Endothelial cell (in vitro differentiated cells): ENCODE measurements around the gene TMEM19. TPM values are rescaled to one million over a fixed set of nuclear protein-coding genes. Genes with fewer than 3 reads are reported as not detected.
"Not testable (repeated sequence)": the region's sequence is repeated elsewhere in the genome, so short reads cannot be mapped to it uniquely, and the experiment has no call there.

Experiments
- DNase-seq: peaks from one replicate; pipeline ENCODE4 v3.0.0; 2021; ENCODE audit warnings: low spot score
- H3K27ac Mint-ChIP-seq: one replicate; pipeline ENCODE4 v1.8.0; 2021; ENCODE audit warnings: mixed read lengths, inconsistent platforms; ENCODE audit not compliant: unreplicated experiment
- H3K27me3 Mint-ChIP-seq: one replicate; pipeline ENCODE4 v1.8.0; 2021; ENCODE audit warnings: mild to moderate bottlenecking, moderate library complexity, mixed read lengths, inconsistent platforms; ENCODE audit not compliant: unreplicated experiment
- H3K36me3 Mint-ChIP-seq: one replicate; pipeline ENCODE4 v1.8.0; 2021; ENCODE audit warnings: mild to moderate bottlenecking, low read depth, mixed read lengths, inconsistent platforms; ENCODE audit not compliant: unreplicated experiment
- H3K4me1 Mint-ChIP-seq: one replicate; pipeline ENCODE4 v1.8.0; 2021; ENCODE audit warnings: mild to moderate bottlenecking, mixed read lengths, inconsistent platforms; ENCODE audit not compliant: unreplicated experiment
- H3K4me3 Mint-ChIP-seq: one replicate; pipeline ENCODE4 v1.8.0; 2021; ENCODE audit warnings: mild to moderate bottlenecking, mixed read lengths, inconsistent platforms; ENCODE audit not compliant: unreplicated experiment
- H3K9me3 Mint-ChIP-seq: one replicate; pipeline ENCODE4 v1.8.0; 2021; ENCODE audit warnings: mixed read lengths, inconsistent platforms; ENCODE audit not compliant: unreplicated experiment
- CTCF ChIP-seq: fragments of 200-600 bp; sonication (generic); IDR thresholded peaks from one replicate; pipeline ENCODE4 v1.5.0; 2021; ENCODE audit warnings: antibody characterized with exemption; ENCODE audit not compliant: unreplicated experiment
- total RNA-seq: library from RNA; stranded (reverse); fragmentation: NEBNext Ultra II Directional; extraction: Animal tissue kit (Norgen Biotek cat#: 25700); gene quantifications from one replicate; pipeline ENCODE4 v1.2.1, GENCODE V29; 2021; ENCODE audit not compliant: unreplicated experiment

Gene TMEM19
- total RNA-seq, 1 donor from 2014 or later = 22.0 TPM

GRCh38 chr12:71693126-71693525 is 7.2 kb downstream of the TMEM19 start:
- Mint-ChIP-seq H3K9me3 (no peaks in the 10 kb centered on the region), H3K36me3 (peaks cover 9% of the 10 kb centered on the region), H3K4me3 (no peak overlapping the region), H3K27me3 (no peaks in the 10 kb centered on the region), H3K4me1 (peaks cover 1% of the 10 kb centered on the region), H3K27ac (no peak overlapping the region)
- DNase-seq = no peak
- TF ChIP-seq CTCF = no peak

- H3K36me3 Mint-ChIP-seq, DNase-seq, H3K9me3 Mint-ChIP-seq, H3K4me1 Mint-ChIP-seq, H3K4me3 Mint-ChIP-seq, H3K27ac Mint-ChIP-seq, H3K27me3 Mint-ChIP-seq: not testable (repeated sequence)
Measured at GRCh38 chr12:71693651-71694050, 7.8 kb downstream of the TMEM19 start.

GRCh38 chr12:71694099-71694820 is 8.4 kb downstream of the TMEM19 start:
- H3K9me3 Mint-ChIP-seq = no peaks in the 10 kb centered on the region
- no peak for DNase-seq
- no peaks in the 10 kb centered on the region for H3K4me1 Mint-ChIP-seq
- H3K4me3 Mint-ChIP-seq = no peak overlapping the region
- H3K27me3 Mint-ChIP-seq = peaks cover 2% of the 10 kb centered on the region
- H3K27ac Mint-ChIP-seq = no peak overlapping the region
- peaks cover 16% of the 10 kb centered on the region for H3K36me3 Mint-ChIP-seq
- TF ChIP-seq CTCF = no peak

- H3K27me3 Mint-ChIP-seq = peaks cover 2% of the 10 kb centered on the region
- H3K27ac Mint-ChIP-seq = no peak overlapping the region
- no peak for DNase-seq
- TF ChIP-seq CTCF = no peak
- no peak overlapping the region for H3K4me3 Mint-ChIP-seq
- H3K36me3 Mint-ChIP-seq = peaks cover 24% of the 10 kb centered on the region
- no peaks in the 10 kb centered on the region for H3K4me1 Mint-ChIP-seq
- no peaks in the 10 kb centered on the region for H3K9me3 Mint-ChIP-seq
Measured at GRCh38 chr12:71695782-71696181, 9.9 kb downstream of the TMEM19 start.

GRCh38 chr12:71702181-71702580 is 16.3 kb downstream of the TMEM19 start:
- H3K27me3 Mint-ChIP-seq, H3K9me3 Mint-ChIP-seq, DNase-seq, H3K27ac Mint-ChIP-seq, H3K4me1 Mint-ChIP-seq: not testable (repeated sequence)
- peaks cover 22% of the 10 kb centered on the region for H3K36me3 Mint-ChIP-seq
- H3K4me3 Mint-ChIP-seq = peak overlapping the region; percentile 73

GRCh38 chr12:71702590-71702989 is 16.7 kb downstream of the TMEM19 start:
- DNase-seq = no peak
- TF ChIP-seq CTCF = no peak
- H3K27me3 Mint-ChIP-seq = peaks cover 2% of the 10 kb centered on the region
- H3K4me3 Mint-ChIP-seq = no peak overlapping the region
- H3K9me3 Mint-ChIP-seq = no peaks in the 10 kb centered on the region
- H3K4me1 Mint-ChIP-seq = no peaks in the 10 kb centered on the region
- peaks cover 22% of the 10 kb centered on the region for H3K36me3 Mint-ChIP-seq
- no peak overlapping the region for H3K27ac Mint-ChIP-seq
